Measurements from ENCODE around the gene PTPN7. TPM values are rescaled to one million over a fixed set of nuclear protein-coding genes. Genes with fewer than 3 reads are reported as not detected.

PTPN7 gene
- polyA plus RNA-seq, 1 of the 3 experiments (the other 2 are of a cell fraction): not detected

- no peak overlapping the region for H3K9ac ChIP-seq
- no peak overlapping the region; a peak in 1 of 4 replicates for H3K27ac ChIP-seq (ENCODE audit: low read depth in 2 of 2, low read length in 1 of 2)
- ChIA-PET CTCF (interaction anchor here (0.9 to 2.6 kb wide), 9 partner anchors 8 to 151 kb away, joined by 3 to 11 read pairs (median 3); partner anchors contain the start of genes GPR37L1 and LGR6), POLR2A (interaction anchor here (0.5 to 1.2 kb wide), 2 partner anchors 9 to 379 kb away, joined by 3 read pairs; no protein-coding TSS in a partner anchor)
- H3K4me2 ChIP-seq: no peak overlapping the region
- peaks cover 0 to 43% of the 10 kb centered on the region in 2 experiments; a peak in 1 of 4 replicates for H3K4me1 ChIP-seq (ENCODE audit: control insufficient read depth in 1 of 2, insufficient read depth in 2 of 2, low read depth in 1 of 2, low read length in 1 of 2)
- H4K20me1 ChIP-seq (ENCODE audit: insufficient read depth): no peaks in the 10 kb centered on the region
- no peaks in the 10 kb centered on the region for H3K9me2 ChIP-seq
- H3K79me2 ChIP-seq (ENCODE audit: insufficient read depth): no peaks in the 10 kb centered on the region
- TF ChIP-seq, protein P1, sequence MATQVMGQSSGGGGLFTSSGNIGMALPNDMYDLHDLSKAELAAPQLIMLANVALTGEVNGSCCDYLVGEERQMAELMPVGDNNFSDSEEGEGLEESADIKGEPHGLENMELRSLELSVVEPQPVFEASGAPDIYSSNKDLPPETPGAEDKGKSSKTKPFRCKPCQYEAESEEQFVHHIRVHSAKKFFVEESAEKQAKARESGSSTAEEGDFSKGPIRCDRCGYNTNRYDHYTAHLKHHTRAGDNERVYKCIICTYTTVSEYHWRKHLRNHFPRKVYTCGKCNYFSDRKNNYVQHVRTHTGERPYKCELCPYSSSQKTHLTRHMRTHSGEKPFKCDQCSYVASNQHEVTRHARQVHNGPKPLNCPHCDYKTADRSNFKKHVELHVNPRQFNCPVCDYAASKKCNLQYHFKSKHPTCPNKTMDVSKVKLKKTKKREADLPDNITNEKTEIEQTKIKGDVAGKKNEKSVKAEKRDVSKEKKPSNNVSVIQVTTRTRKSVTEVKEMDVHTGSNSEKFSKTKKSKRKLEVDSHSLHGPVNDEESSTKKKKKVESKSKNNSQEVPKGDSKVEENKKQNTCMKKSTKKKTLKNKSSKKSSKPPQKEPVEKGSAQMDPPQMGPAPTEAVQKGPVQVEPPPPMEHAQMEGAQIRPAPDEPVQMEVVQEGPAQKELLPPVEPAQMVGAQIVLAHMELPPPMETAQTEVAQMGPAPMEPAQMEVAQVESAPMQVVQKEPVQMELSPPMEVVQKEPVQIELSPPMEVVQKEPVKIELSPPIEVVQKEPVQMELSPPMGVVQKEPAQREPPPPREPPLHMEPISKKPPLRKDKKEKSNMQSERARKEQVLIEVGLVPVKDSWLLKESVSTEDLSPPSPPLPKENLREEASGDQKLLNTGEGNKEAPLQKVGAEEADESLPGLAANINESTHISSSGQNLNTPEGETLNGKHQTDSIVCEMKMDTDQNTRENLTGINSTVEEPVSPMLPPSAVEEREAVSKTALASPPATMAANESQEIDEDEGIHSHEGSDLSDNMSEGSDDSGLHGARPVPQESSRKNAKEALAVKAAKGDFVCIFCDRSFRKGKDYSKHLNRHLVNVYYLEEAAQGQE (IDR thresholded peaks at IDR 0.05; ENCODE audit: low read depth, low read length): no peak
- TF ChIP-seq GATA2 (CRISPR knock-in tag; IDR thresholded peaks at IDR 0.05): no peak
- no peak for TF ChIP-seq RCOR1 (IDR thresholded peaks at IDR 0.05; ENCODE audit: low read length)
- TF ChIP-seq GABPA (IDR thresholded peaks at IDR 0.05; ENCODE audit: low read depth): no peak
- TF ChIP-seq CTCF (IDR thresholded peaks at IDR 0.05): no peak
- no peak for TF ChIP-seq TAF1 (IDR thresholded peaks at IDR 0.05; ENCODE audit: borderline replicate concordance, low read depth, low read length)
- TF ChIP-seq FOSL2 (IDR thresholded peaks at IDR 0.05; ENCODE audit: borderline replicate concordance, low read depth): no peak
- TF ChIP-seq FOXM1 (IDR thresholded peaks at IDR 0.05; ENCODE audit: low read depth): no peak
- no peak overlapping the region for H3K4me3 ChIP-seq (ENCODE audit: low read depth in 2 of 2, low read length in 1 of 2)
- no peak for DNase-seq
- no peak overlapping the region for H2AFZ ChIP-seq (ENCODE audit: low read depth)
- no peaks in the 10 kb centered on the region for H3K36me3 ChIP-seq (replicated peaks in 1 of 2; ENCODE audit: control insufficient read depth in 1 of 2, insufficient read depth in 2 of 2, low read length in 1 of 2)
- H3K27me3 ChIP-seq (ENCODE audit: insufficient read depth): no peaks in the 10 kb centered on the region
- H3F3A ChIP-seq (replicated peaks; ENCODE audit: insufficient read depth): no peaks in the 10 kb centered on the region
- H3K9me3 ChIP-seq: no peaks in the 10 kb centered on the region
- WGBS (ENCODE audit: low lambda C conversion rate): 75% methylated on average over 12 of the region's 15 CpGs
These were observed 2.2 kb upstream of the PTPN7 start for GRCh38 chr1:202162418-202163280.

- Histone ChIP-seq H3K27me3 (ENCODE audit: insufficient read depth) (no peaks in the 10 kb centered on the region), H3K79me2 (ENCODE audit: insufficient read depth) (no peaks in the 10 kb centered on the region), H3K36me3 (replicated peaks in 1 of 2; ENCODE audit: control insufficient read depth in 1 of 2, insufficient read depth in 2 of 2, low read length in 1 of 2) (no peaks in the 10 kb centered on the region), H3K9me2 (no peaks in the 10 kb centered on the region), H4K20me1 (ENCODE audit: insufficient read depth) (no peaks in the 10 kb centered on the region), H3F3A (replicated peaks; ENCODE audit: insufficient read depth) (no peaks in the 10 kb centered on the region), H2AFZ (ENCODE audit: low read depth) (no peak overlapping the region), H3K27ac (ENCODE audit: low read depth in 2 of 2, low read length in 1 of 2) (no peak overlapping the region), H3K9ac (no peak overlapping the region), H3K4me1 (ENCODE audit: control insufficient read depth in 1 of 2, insufficient read depth in 2 of 2, low read depth in 1 of 2, low read length in 1 of 2) (peaks cover 0 to 39% of the 10 kb centered on the region in 2 experiments; a peak in 1 of 4 replicates), H3K4me2 (no peak overlapping the region), H3K9me3 (no peaks in the 10 kb centered on the region), H3K4me3 (ENCODE audit: low read depth in 2 of 2, low read length in 1 of 2) (no peak overlapping the region)
- ChIA-PET CTCF (interaction anchor here (1.9 to 2.6 kb wide), 3 partner anchors 23 to 31 kb away, joined by 6 to 11 read pairs (median 7); partner anchors contain the start of gene LGR6), POLR2A (no interaction called here)
- 78% methylated on average over 3 of the region's 4 CpGs for WGBS (ENCODE audit: low lambda C conversion rate)
- no peak for DNase-seq
- TF ChIP-seq RCOR1 (IDR thresholded peaks at IDR 0.05; ENCODE audit: low read length) (no peak), POLR2AphosphoS5 (IDR thresholded peaks at IDR 0.05; ENCODE audit: low read depth, low read length) (no peak), TEAD4 (IDR thresholded peaks at IDR 0.05; ENCODE audit: borderline replicate concordance, insufficient read depth) (no peak), FOSL2 (IDR thresholded peaks at IDR 0.05; ENCODE audit: borderline replicate concordance, low read depth) (no peak), EP300 (IDR thresholded peaks at IDR 0.05; ENCODE audit: borderline replicate concordance in 1 of 2, low read depth in 1 of 2, low read length in 1 of 2) (no peak), USF2 (IDR thresholded peaks at IDR 0.05; ENCODE audit: borderline replicate concordance, low read depth, low read length) (no peak), CHD2 (IDR thresholded peaks at IDR 0.05; ENCODE audit: low read length, partially characterized antibody) (no peak), FOXM1 (IDR thresholded peaks at IDR 0.05; ENCODE audit: low read depth) (no peak), JUND (IDR thresholded peaks at IDR 0.05) (no peak), ELF1 (IDR thresholded peaks at IDR 0.05) (no peak), NFIC (IDR thresholded peaks at IDR 0.05; ENCODE audit: borderline replicate concordance) (no peak), FOXJ3 (CRISPR knock-in tag; IDR thresholded peaks at IDR 0.05) (no peak), NRF1 (IDR thresholded peaks at IDR 0.05; ENCODE audit: low read depth, low read length) (no peak), SMC3 (IDR thresholded peaks at IDR 0.05; ENCODE audit: low read depth, low read length) (no peak)
- TF ChIP-seq, protein P2, sequence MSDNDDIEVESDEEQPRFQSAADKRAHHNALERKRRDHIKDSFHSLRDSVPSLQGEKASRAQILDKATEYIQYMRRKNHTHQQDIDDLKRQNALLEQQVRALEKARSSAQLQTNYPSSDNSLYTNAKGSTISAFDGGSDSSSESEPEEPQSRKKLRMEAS (IDR thresholded peaks at IDR 0.05; ENCODE audit: low read depth): no peak
These were observed 1.6 kb upstream of the PTPN7 start for GRCh38 chr1:202162047-202162417.
